IMR-90 (cell line): ENCODE data around the gene CDKAL1. TPM values are rescaled to one million over a fixed set of nuclear protein-coding genes. Genes with fewer than 3 reads are reported as not detected.

Experiments used
- ATAC-seq: fragments of 200-7000 bp; cut with Tn5 transposase; 2 replicates; pipeline ENCODE4 v1.9.1; 2020; ENCODE audit warnings: low read depth, mild to moderate bottlenecking, moderate library complexity
- BruUV-seq: library from RNA; stranded (reverse); fragments of 400-500 nt; replicated peaks from 2 replicates; lab custom pipeline; 2021; lab: Mats Ljungman, UMichigan
- CTCF ChIA-PET: fragments of 300-600 bp; formaldehyde crosslinking; extraction: SDS; loops from one replicate; lab custom pipeline; 2021; ENCODE audit warnings: antibody characterized with exemption; lab: Yijun Ruan, JAX
- POLR2A ChIA-PET: fragments of 300-600 bp; sonication (Branson Sonifier 250); formaldehyde crosslinking; loops from one replicate; lab custom pipeline; 2022; ENCODE audit warnings: antibody characterized with exemption; ENCODE audit not compliant: unreplicated experiment; lab: Charles Lee
- DNase-seq: peaks from one replicate; pipeline ENCODE4 v3.0.0; 2013
- H2AFZ ChIP-seq: replicated peaks from 2 replicates; pipeline ENCODE3; 2013; ENCODE audit warnings: low read length, mild to moderate bottlenecking; ENCODE audit not compliant: poor library complexity
- H2AK5ac ChIP-seq: 2 replicates; pipeline ENCODE4 v1.6.1; 2013; ENCODE audit warnings: low read depth, low read length, inconsistent platforms
- H2AK9ac ChIP-seq: replicated peaks from 2 replicates; pipeline ENCODE3; 2013; ENCODE audit warnings: mild to moderate bottlenecking, low read depth, low read length, moderate library complexity; ENCODE audit not compliant: poor library complexity
- H2BK120ac ChIP-seq: 2 replicates; pipeline ENCODE4 v1.6.1; 2013; ENCODE audit warnings: low read depth, low read length, inconsistent platforms
- H2BK15ac ChIP-seq: 3 replicates; pipeline ENCODE4 v1.6.1; 2013; ENCODE audit warnings: low read depth, low read length, inconsistent platforms
- H2BK20ac ChIP-seq: 2 replicates; pipeline ENCODE4 v1.6.1; 2013; ENCODE audit warnings: low read depth, mild to moderate bottlenecking, inconsistent platforms, low read length, moderate library complexity
- H2BK5ac ChIP-seq: 2 replicates; pipeline ENCODE4 v1.6.1; 2013; ENCODE audit warnings: mild to moderate bottlenecking, low read depth, low read length, inconsistent platforms; ENCODE audit not compliant: poor library complexity, severe bottlenecking
- H3K14ac ChIP-seq: replicated peaks from 2 replicates; pipeline ENCODE4 v1.6.1; 2013; ENCODE audit warnings: low read depth, low read length, inconsistent platforms
- H3K18ac ChIP-seq: 2 replicates; pipeline ENCODE4 v1.6.1; 2013; ENCODE audit warnings: low read depth, low read length, control low read depth
- H3K23ac ChIP-seq: 2 replicates; pipeline ENCODE4 v1.6.1; 2013; ENCODE audit warnings: low read depth, low read length, inconsistent platforms
- H3K27ac ChIP-seq: 2 replicates; pipeline ENCODE4 v1.5.1; 2013; ENCODE audit warnings: mild to moderate bottlenecking, control low read depth, low read length; ENCODE audit not compliant: insufficient read depth
- H3K27me3 ChIP-seq: 2 replicates; pipeline ENCODE4 v1.6.1; 2013; ENCODE audit warnings: low read length; ENCODE audit not compliant: control insufficient read depth, insufficient read depth
- H3K36me3 ChIP-seq: 2 replicates; pipeline ENCODE4 v1.6.1; 2013; ENCODE audit warnings: low read length, mixed read lengths; ENCODE audit not compliant: control insufficient read depth, insufficient read depth
- H3K4ac ChIP-seq: 2 replicates; pipeline ENCODE4 v1.6.1; 2013; ENCODE audit warnings: low read depth, low read length, inconsistent platforms
- H3K4me1 ChIP-seq: 2 replicates; pipeline ENCODE4 v1.6.1; 2013; ENCODE audit warnings: low read length, mixed read lengths; ENCODE audit not compliant: control insufficient read depth, insufficient read depth
- H3K4me2 ChIP-seq: 2 replicates; pipeline ENCODE4 v1.6.1; 2013; ENCODE audit warnings: low read depth, mild to moderate bottlenecking, control low read depth, low read length, moderate library complexity
- H3K4me3 ChIP-seq: 2 replicates; pipeline ENCODE4 v1.5.1; 2013; ENCODE audit warnings: low read depth, mild to moderate bottlenecking, control low read depth, low read length, moderate library complexity; ENCODE audit not compliant: insufficient read depth
- H3K56ac ChIP-seq: 2 replicates; pipeline ENCODE4 v1.6.1; 2013; ENCODE audit warnings: low read length, inconsistent platforms; ENCODE audit not compliant: insufficient read depth; ENCODE audit errors: extremely low read depth
- H3K79me1 ChIP-seq, 2 experiments: 2 replicates each; pipeline ENCODE4 v1.6.1; 2013; ENCODE audit warnings: low read length in 2 of 2, inconsistent platforms in 1 of 2, low read depth in 1 of 2
- H3K9ac ChIP-seq: 2 replicates; pipeline ENCODE4 v1.6.1; 2013; ENCODE audit warnings: low read depth, low read length, control low read depth
- H3K9me1 ChIP-seq: 2 replicates; pipeline ENCODE4 v1.6.1; 2013; ENCODE audit warnings: low read length, inconsistent platforms; ENCODE audit not compliant: insufficient read depth
- H3K9me3 ChIP-seq: 2 replicates; pipeline ENCODE4 v1.6.1; 2013; ENCODE audit warnings: low read length; ENCODE audit not compliant: control insufficient read depth, insufficient read depth
- H4K20me1 ChIP-seq: 2 replicates; pipeline ENCODE4 v1.6.1; 2013; ENCODE audit warnings: low read length, inconsistent platforms; ENCODE audit not compliant: insufficient read depth
- H4K5ac ChIP-seq: 2 replicates; pipeline ENCODE4 v1.6.1; 2013; ENCODE audit warnings: mild to moderate bottlenecking, low read depth, low read length, control low read depth
- H4K8ac ChIP-seq, 2 experiments: 2 replicates each; pipeline ENCODE4 v1.6.1; 2013; ENCODE audit warnings: low read depth in 2 of 2, low read length in 2 of 2, control low read depth in 1 of 2, inconsistent platforms in 1 of 2
- H4K91ac ChIP-seq: 2 replicates; pipeline ENCODE4 v1.6.1; 2013; ENCODE audit warnings: low read depth, low read length, inconsistent platforms; ENCODE audit not compliant: insufficient read depth
- BHLHE40 ChIP-seq: fragments of 150-350 bp; IDR thresholded peaks from 2 replicates; pipeline ENCODE4 v1.6.1; 2016; ENCODE audit warnings: mild to moderate bottlenecking, low read depth, low read length
- CEBPB ChIP-seq: IDR thresholded peaks from 2 replicates; pipeline ENCODE4 v1.6.1; 2012; ENCODE audit warnings: low read depth, low read length, improper control_type of control experiment
- CHD1 ChIP-seq: IDR thresholded peaks from 2 replicates; pipeline ENCODE4 v1.6.1; 2012; ENCODE audit warnings: low read depth, low read length, improper control_type of control experiment
- CTCF ChIP-seq: conservative IDR thresholded peaks from 2 replicates; pipeline ENCODE4 v1.5.1; 2012; ENCODE audit warnings: mild to moderate bottlenecking, low read depth, low read length, improper control_type of control experiment
- ELK1 ChIP-seq: fragments of 150-350 bp; IDR thresholded peaks from 2 replicates; pipeline ENCODE4 v1.6.1; 2016; ENCODE audit warnings: low read depth, mild to moderate bottlenecking, low read length, moderate library complexity, borderline replicate concordance
- FOS ChIP-seq: fragments of 150-350 bp; IDR thresholded peaks from 2 replicates; pipeline ENCODE4 v1.6.1; 2016; ENCODE audit warnings: low read depth, low read length
- MAFK ChIP-seq: IDR thresholded peaks from 2 replicates; pipeline ENCODE4 v1.6.1; 2012; ENCODE audit warnings: low read depth, low read length, improper control_type of control experiment
- MAZ ChIP-seq: IDR thresholded peaks from 2 replicates; pipeline ENCODE4 v1.6.1; 2012; ENCODE audit warnings: low read depth, mild to moderate bottlenecking, low read length, improper control_type of control experiment, moderate library complexity, borderline replicate concordance
- MXI1 ChIP-seq: IDR thresholded peaks from 2 replicates; pipeline ENCODE4 v1.6.1; 2012; ENCODE audit warnings: low read depth, mild to moderate bottlenecking, low read length, moderate library complexity, borderline replicate concordance
- NFE2L2 ChIP-seq: fragments of 150-350 bp; IDR thresholded peaks from 2 replicates; pipeline ENCODE4 v1.6.1; 2016; ENCODE audit warnings: low read depth, mild to moderate bottlenecking, low read length
- POLR2A ChIP-seq: IDR thresholded peaks from 2 replicates; pipeline ENCODE4 v1.6.1; 2012; ENCODE audit warnings: mild to moderate bottlenecking, low read depth, low read length
- RAD21 ChIP-seq: IDR thresholded peaks from 2 replicates; pipeline ENCODE4 v1.6.1; 2012; ENCODE audit warnings: low read length, improper control_type of control experiment
- RCOR1 ChIP-seq: IDR thresholded peaks from 2 replicates; pipeline ENCODE4 v1.6.1; 2012; ENCODE audit warnings: mild to moderate bottlenecking, low read length, improper control_type of control experiment; ENCODE audit not compliant: insufficient replicate concordance
- RFX5 ChIP-seq: IDR thresholded peaks from 2 replicates; pipeline ENCODE4 v1.8.0; 2012; ENCODE audit warnings: low read depth, mild to moderate bottlenecking, low read length, moderate library complexity
- SMC3 ChIP-seq: fragments of 150-350 bp; IDR thresholded peaks from 2 replicates; pipeline ENCODE4 v1.6.1; 2016; ENCODE audit warnings: low read depth, mild to moderate bottlenecking, antibody characterized with exemption, low read length, moderate library complexity
- USF2 ChIP-seq: fragments of 150-350 bp; IDR thresholded peaks from 2 replicates; pipeline ENCODE4 v1.6.1; 2017; ENCODE audit warnings: mild to moderate bottlenecking, antibody characterized with exemption, low read length, low read depth
- WGBS, 2 experiments: methylation state at CpG; one replicate each; pipeline versions ENCODE4 v1.1.5 to v1.1.7; 2013; ENCODE audit warnings: missing lambda C conversion rate in 2 of 2; ENCODE audit not compliant: insufficient read length in 1 of 2; ENCODE audit errors: extremely low coverage in 2 of 2; 5-methylcytosine and 5-hydroxymethylcytosine counted together
- dilution Hi-C: fragments of 300-500 bp; cut with HindIII; formaldehyde crosslinking; loops from one replicate; pipeline ENCODE4 v1.14.3; 2018; ENCODE audit warnings: low sequenced_read_pairs; ENCODE audit not compliant: unreplicated experiment
- in situ Hi-C: fragments of 300-500 bp; cut with MboI; formaldehyde crosslinking; loops from 3 replicates; pipeline ENCODE4 v1.14.3; 2019; ENCODE audit warnings: low sequenced_read_pairs, inconsistent platforms, mixed read lengths
- intact Hi-C: fragments of 100-400 bp; cut with micrococcal nuclease; formaldehyde crosslinking; loops from 2 replicates; pipeline ENCODE4 v1.10.0; 2022
- polyA plus RNA-seq, 3 experiments: library from polyadenylated mRNA; depleted of rRNA; stranded (reverse); fragments of >200 nt; gene quantifications; 2 replicates each; pipeline ENCODE4 v1.2.3, GENCODE V29; 2012; ENCODE audit warnings: low replicate concordance in 1 of 3
- total RNA-seq: library from RNA; depleted of rRNA; stranded (reverse); fragments of >200 nt; gene quantifications from 2 replicates; pipeline ENCODE4 v1.2.3, GENCODE V29; 2012

The CDKAL1 gene
- total and polyA plus RNA-seq, 2 of the 4 experiments (the other 2 are of a cell fraction) = 3.7 to 13.1 TPM

DNA sequence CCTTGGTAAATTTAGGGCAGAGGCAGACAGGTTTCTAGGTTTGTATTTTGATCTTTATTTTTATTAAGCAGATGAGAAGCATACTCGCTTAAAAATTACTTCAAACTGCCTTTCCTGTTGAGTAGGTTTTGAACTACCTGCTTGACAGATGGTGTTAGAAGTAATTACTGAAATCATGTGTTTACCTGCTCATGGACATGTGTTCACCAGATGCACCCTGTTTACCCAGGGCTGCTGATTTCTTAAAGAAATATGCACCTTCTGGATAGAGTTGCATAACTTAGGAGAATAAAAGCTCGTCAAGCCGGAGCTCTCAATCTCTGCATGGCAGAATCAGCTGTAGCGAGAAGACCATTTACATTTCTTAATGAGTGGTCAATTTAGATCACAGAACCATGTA lies 165.1 kb downstream of the CDKAL1 start:
- dilution Hi-C loops (no loop called here), intact Hi-C loops (no loop called here), in situ Hi-C loops (no loop called here)
- H3K9ac ChIP-seq = no peak overlapping the region
- no peak overlapping the region for H2BK120ac ChIP-seq
- no TSS peak for BruUV-seq
- H3K14ac ChIP-seq = no peak overlapping the region
- H4K20me1 ChIP-seq = no peaks in the 10 kb centered on the region
- no peaks in the 10 kb centered on the region for H3K9me3 ChIP-seq
- no CpG with 5 or more reads among the region's 4 CpGs for WGBS, 2 experiments
- no peak overlapping the region for H4K91ac ChIP-seq
- no peak for TF ChIP-seq CTCF
- TF ChIP-seq MAFK = no peak
- no peak for TF ChIP-seq NFE2L2
- no peak for TF ChIP-seq CHD1
- no peak for TF ChIP-seq POLR2A
- TF ChIP-seq FOS = no peak
- no peak for TF ChIP-seq MAZ
- TF ChIP-seq ELK1 = no peak
- TF ChIP-seq USF2 = no peak
- TF ChIP-seq RFX5 = no peak
- no peak for TF ChIP-seq SMC3
- no peak for TF ChIP-seq RAD21
- TF ChIP-seq RCOR1 = no peak
- no peak for TF ChIP-seq BHLHE40
- TF ChIP-seq CEBPB = no peak
- TF ChIP-seq MXI1 = no peak
- peaks cover 7 to 14% of the 10 kb centered on the region in 2 experiments; a peak in 2 of 4 replicates for H3K79me1 ChIP-seq
- H2AK9ac ChIP-seq = no peak overlapping the region
- H4K5ac ChIP-seq = no peak overlapping the region
- ChIA-PET CTCF (no interaction called here), POLR2A (no interaction called here)
- H3K4me3 ChIP-seq = no peak overlapping the region
- no peak overlapping the region for H2AK5ac ChIP-seq
- no peak overlapping the region for H3K4ac ChIP-seq
- H3K4me1 ChIP-seq = 0 out of 2 replicates have a peak, but pooled peaks cover 2% of the 10 kb centered on the region
- no peaks in the 10 kb centered on the region for H3K27me3 ChIP-seq
- no peak overlapping the region for H2BK20ac ChIP-seq
- no peak overlapping the region for H3K23ac ChIP-seq
- ATAC-seq (no peak), DNase-seq (no peak)
- H2AFZ ChIP-seq = no peak overlapping the region
- no peak overlapping the region for H3K56ac ChIP-seq
- H4K8ac ChIP-seq = no peak overlapping the region
- H3K4me2 ChIP-seq = no peak overlapping the region
- H3K36me3 ChIP-seq = no peaks in the 10 kb centered on the region
- H2BK15ac ChIP-seq = no peak overlapping the region
- no peak overlapping the region for H3K27ac ChIP-seq
- H2BK5ac ChIP-seq = no peak overlapping the region
- no peaks in the 10 kb centered on the region for H3K9me1 ChIP-seq
- H3K18ac ChIP-seq = no peak overlapping the region
